Activated CD4-positive, alpha-beta T cell treated with anti-CD3 and anti-CD28 coated beads, Interleukin-2, amount 50 U/mL, for 24 hours (primary cell): ENCODE data around the gene PLEKHH1.

Experiments
- DNase-seq, 2 donors: peaks; one replicate each; pipeline ENCODE4 v3.0.0-alpha.2; 2020; ENCODE audit warnings: low read depth in 1 of 2, low spot score in 1 of 2

Gene PLEKHH1

DNA sequence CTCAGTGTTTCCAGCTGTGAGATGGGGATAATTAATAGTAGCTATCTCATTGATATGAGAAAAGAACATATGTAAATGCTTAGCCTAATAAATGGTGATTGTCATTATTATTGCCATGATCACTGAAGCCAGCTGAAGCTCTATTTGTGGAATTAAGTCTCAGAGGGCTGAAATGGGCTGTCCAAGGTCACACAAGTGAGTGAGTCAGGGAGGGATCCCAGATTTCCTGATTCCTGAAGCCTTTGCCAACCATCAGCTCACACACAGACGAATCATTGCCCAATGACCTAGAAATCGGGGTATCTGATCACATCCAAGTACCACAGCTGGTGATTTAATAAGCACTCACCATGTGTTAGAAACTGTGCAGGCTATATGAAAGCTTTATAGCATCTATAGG lies 23.0 kb upstream of the PLEKHH1 start:
- no peak for DNase-seq

DNA sequence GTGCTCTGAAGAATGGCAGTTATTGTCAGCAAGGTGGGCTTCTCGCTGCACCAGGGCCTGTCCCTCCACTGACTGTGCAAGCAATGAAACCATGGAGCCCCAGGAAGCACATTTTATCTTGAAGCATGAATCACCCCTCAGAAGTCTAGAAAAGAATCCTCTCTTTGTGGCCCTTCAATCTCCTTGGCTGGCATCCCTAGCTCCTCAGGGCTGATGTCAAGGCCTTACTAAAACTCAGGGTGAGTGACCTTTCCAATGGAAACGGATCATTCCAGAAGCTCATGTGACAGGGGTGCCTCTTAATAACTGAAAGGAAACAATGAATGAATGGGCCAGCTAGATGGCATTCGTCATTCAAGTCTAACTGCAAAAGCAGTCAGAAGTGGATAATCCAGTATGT lies 22.3 kb upstream of the PLEKHH1 start:
- no peak for DNase-seq

DNA sequence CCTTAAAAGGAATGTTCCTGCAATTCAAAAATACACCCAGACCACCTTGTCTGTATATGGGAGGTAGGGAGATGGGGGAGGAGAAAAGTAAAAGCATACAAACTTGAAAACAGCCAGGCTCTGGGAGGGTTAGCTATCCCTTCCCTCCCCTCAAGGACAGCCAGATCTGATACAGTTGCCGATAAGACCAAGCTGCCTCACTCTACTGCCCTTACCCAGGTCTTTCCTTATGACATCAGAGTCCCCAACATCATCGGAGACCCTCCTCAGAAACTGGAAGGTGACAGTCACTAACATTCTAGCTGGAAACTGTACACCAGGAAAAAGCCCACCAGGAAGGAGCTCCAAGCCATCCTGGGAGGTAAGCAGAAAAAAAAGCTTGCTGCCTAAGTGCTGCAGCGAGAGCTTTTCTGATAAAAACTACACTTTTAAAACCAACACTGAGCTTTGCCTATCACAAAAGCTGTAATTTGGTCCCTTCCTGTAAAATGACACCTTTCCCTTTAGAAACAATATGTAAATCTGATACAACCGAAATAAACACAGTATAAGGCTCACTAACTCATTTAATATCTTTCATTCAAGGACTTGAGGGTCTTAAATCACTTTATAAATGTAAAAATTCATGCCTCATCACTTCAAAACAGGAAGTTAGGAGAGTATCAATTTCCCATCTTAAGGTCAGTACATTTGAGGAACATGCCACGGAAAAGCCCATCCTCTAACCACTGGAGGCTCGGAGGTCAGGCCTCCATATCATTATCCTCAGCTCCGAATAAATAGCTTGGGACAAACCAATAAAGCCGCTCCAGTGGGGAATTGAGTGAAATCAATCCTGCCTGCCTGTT lies 20.4 kb upstream of the PLEKHH1 start:
- DNase-seq: no peak

DNA sequence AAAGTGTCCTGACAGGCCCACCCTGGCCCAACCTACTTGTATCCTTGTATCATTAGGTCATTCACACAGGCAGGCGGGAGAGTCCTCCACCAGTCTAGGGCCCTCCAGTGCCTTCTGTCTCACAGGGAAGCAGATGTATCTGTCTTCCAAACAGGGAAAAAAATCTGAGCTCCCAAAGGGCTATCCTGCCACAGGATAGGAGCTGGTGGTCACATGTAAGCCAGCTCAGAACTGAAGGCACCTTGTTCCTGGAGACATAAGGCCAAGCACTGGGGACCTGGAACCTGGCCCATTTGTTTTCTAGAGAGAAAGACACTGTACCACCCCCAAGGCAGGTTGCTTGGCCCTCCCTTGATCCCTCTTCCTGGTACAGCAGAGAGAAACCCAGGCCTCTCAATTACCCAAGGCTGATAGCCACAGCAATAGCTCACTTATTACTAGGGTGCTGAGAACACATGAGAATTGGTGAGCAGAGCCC lies 19.4 kb upstream of the PLEKHH1 start:
- no peak for DNase-seq

DNA sequence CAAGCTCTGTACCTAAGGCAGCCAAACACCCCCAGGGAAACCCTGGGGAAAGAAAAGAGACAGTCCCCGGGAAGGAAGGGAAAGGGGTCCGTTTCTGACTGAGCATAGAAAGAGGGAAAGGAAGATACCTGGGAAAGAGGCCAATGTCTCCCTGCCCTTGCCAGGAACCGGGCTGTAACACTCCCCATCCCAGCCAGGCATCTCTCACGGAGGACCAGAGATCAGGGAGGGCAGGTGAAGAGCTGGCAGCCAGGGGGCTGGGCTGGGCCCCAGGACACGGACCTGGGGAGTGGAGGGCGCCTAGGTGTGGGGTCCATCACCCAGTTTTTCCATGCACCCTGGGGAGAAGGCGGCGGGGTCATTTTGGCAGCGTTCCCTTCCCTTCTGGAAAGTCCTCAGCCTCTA lies 18.9 kb upstream of the PLEKHH1 start:
- no peak for DNase-seq

DNA sequence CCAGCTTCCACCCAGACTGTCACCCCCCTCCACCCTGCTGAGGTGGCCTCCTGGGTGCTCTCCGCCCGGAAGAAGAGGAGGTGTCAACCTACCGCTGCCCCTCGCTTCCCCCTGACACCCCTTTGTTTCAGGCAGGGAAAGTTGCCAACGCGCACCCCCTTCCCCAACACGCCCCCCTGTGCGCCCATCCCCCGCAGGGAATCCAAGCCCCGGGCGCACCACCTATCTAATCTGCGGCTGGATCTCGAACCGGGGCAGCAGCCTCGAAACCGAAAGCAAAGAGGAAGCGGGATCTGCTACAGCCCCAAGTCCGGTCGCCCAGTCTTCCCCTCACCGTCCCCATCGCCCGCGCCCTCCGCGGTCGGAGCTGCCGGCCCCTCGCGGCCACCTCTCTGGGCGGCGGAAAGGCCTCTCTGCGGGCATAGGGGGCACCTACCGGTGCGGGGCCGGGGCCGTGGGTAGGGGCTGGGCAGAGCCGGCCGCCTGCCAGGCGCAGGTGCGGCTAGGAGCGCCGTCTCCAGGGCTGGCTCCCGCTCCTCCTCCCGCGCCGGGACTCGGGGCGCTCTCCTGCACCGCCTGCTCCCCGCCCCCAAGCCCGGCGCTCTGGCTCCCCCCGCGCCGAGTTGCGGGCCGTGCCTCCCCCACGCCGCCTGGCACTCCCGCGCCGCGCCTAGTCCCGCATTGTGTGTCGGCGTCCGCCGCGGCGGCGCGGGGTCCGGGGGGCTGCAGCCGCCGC lies 18.3 kb upstream of the PLEKHH1 start:
- no peak for DNase-seq

DNA sequence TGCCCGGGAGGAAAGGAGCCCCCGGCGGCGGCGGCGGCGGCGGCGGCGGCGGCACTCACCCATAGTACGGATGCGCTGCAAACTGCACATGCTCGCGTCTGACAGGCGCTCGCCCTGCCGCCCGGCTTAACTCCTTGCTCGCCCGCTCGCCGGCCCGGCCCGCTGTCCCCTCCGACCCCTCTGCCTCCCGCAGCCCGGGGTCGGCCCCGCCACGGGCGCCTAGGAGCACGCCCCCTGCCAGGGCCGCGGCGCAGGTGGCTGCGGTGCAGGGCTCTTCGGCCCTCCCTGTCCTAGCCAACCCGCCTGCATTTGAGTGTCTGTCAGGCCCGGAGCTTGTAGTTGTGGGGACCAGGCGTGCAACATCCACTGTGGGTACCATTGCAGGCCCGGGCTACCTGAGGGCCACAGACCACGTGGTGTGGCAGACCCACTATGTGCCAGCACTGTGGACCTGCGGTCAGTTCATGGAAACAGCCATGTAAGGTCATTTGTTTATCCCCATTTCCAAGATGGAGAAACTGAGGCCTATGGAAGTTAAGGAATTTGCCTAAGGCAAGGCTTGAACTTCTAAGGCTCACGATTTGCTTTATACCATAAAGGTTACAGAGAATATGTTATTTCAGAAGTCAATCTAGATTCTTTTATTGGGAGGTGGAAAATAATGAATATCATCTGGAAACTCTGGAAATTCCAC lies 17.6 kb upstream of the PLEKHH1 start:
- DNase-seq: peak in 1 of 2 donors; percentile 13

DNA sequence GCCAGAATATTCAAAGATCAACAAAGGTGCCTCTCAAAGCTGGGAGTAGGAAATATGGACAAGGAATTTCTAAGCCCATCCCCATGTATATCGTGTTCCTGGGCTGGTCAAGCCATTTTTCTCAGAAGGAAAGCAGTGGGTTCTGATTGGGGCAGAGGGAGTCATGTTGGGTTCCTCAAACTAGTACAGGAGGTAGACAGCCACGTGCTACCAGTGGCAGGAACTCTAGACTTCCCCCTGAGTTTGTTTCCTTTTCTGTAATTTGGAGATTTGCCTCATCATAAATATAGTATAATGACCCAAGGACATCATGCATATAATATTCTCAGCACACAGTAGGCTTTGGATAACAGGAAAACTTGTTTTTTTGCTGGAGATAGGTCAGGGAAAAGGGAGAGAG lies 16.4 kb upstream of the PLEKHH1 start:
- no peak for DNase-seq

DNA sequence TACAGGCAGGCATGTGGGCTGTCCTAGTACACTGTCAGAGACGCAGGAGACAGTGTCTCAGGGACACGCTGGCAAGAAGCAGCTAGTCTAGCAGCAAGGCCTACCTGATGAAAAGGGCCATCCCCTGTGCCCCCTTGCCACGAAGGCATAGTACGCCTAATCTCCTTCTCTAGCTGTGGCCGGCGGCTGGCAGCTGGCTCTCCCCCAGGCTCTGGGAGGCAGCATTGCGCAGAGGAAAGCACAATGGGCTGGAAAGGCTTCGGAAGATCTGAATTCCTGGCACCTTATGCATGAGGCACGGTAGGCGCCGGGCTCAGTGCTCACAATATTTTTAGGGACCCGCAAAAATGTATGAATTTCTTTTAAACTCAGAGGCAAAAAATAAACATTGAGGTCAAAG lies 16.0 kb upstream of the PLEKHH1 start:
- no peak for DNase-seq

DNA sequence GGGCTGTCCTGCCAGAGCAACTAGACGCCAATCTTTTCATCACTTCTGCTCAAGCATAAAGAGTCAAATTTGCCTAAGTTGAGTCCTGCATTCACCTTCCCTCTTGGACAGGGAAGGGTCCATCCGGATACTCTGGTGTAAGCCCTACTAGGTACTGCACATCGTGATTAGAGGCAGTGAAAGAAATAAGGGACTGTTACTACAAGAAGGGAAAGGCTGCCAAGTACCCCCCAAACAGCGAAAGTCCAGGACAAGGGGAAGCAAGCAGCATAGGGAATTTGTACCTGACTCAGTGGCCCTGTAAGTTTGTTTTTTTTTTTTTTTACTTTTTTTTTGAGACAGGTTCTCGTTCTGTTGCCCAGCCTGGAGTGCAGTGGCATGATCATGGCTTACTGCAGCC lies 13.7 kb upstream of the PLEKHH1 start:
- DNase-seq: no peak

DNA sequence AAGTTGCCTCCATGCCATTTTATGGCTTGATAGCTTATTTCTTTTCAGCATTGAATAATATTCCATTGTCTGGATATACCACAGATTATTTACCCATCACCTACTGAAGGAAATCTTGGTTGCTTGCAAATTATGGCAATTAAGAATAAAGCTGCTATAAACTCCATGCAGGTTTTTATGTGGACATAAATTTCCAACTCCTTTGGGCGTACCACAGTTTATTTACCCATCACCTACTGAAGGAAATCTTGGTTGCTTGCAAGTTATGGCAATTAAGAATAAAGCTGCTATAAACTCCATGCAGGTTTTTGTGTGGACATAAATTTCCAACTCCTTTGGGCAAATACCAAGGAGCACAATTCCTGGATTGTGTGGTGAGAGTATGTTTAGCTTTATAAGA lies 12.6 kb upstream of the PLEKHH1 start:
- no peak for DNase-seq

DNA sequence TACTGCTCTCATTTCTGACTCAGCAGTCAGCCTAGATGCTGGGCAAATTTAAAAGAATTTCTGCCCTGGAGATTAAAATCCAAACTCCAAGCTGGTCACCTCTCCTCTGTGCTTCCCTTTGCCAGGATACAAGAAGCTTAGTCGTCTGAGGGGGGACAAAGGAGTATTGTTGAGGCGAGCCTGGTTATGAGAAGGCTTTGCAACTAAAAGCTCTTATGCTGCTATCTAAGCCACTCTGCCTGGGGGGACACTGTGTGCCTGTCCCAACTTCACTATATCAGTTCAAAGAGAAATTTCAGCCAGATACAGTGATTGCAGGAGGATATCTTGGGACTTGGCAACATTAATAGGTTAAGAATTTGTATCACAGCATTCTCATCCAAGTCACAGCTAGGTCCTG lies 10.8 kb upstream of the PLEKHH1 start:
- DNase-seq: no peak

DNA sequence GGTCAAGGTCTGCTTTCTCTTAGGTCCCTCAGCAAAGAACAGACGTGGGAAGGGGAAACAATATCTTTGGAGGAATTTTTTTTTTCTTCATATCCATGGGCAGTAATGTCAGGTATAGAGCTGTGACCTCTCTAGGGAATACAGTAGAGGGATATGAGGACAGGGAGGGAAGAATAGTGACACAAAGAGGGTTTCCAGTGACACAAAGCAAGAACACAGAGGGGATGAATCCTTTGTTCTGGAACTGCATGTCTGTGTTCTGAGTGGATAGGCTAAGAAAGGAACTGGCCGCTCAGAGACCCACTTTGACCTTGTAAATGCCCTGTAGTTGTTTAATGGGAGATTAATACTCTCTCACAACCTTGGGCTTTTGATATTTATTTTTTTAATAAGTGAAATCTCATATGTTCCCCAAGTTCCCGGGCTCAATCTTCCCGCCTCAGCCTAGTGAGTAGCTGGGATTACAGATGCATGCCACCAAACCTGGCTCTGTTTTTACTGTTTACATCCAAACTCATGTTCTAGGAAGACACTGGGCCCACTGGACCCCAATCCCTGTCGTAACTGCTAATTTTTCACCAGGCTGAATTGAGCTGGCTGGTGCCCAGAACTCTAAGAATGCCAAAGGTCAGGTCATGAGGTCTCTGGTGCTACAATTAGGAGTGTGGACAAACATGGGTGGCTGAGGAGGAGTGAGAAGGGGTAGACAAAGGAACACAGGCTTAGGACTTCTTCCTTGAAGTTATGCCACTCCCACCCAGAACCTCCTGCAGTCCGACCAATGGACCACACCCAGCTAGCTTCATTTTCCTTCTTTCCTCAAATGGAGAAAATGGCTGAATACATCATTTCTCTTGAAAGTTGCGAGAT lies 9.1 kb upstream of the PLEKHH1 start:
- no peak for DNase-seq

DNA sequence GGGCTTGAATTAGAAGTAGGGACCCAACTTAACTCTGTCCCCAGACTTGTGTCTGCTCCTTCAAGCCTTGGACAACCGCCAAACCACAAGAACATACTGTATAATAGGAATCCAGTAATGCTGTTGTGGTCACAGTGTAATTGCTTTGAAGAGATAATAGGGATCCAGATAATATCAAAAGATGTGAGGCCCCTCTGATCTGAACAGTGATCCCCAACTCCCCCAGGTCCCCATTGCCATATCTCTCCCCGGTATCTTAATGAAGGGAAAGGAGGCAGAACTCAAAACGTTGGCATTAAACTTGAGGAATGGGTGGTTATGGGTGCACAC lies 8.5 kb upstream of the PLEKHH1 start:
- no peak for DNase-seq

DNA sequence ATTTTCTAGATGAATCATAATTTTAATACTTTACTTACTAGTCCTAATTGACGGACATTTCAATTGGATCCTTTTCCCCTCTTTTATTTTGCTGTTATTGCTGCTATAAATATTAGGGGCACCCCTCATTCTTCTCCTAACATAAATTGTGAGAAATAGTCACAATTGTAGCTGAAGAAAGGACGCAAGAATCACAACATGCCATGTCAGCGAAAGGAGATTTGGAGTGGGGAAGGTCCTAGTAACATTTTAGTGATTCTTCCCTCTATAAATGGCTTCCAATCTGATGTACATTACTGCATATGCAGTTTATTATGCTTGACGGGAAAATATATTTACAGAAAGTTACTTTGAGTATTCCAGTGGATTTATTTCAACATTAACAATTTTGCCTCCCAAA lies 7.7 kb upstream of the PLEKHH1 start:
- DNase-seq: no peak

DNA sequence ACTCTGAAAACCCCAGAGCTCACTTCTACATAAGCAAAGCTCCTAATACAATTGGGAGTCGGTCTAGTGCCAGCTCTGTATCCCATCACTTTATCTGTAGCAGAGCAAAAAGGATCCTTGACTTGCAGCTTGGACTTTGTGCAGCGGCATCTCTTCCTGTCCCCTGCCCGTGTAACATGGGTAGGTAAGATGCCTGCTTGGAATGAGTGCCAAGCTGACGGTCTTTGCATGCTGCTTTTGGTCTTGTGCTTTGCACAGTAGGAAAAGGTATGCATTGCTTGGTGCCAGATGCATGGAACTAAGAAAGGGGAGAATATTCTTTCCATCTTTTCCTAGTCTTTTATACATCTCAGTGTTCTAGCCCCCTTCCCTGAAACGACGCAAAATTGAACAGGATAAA lies 6.9 kb upstream of the PLEKHH1 start:
- no peak for DNase-seq

DNA sequence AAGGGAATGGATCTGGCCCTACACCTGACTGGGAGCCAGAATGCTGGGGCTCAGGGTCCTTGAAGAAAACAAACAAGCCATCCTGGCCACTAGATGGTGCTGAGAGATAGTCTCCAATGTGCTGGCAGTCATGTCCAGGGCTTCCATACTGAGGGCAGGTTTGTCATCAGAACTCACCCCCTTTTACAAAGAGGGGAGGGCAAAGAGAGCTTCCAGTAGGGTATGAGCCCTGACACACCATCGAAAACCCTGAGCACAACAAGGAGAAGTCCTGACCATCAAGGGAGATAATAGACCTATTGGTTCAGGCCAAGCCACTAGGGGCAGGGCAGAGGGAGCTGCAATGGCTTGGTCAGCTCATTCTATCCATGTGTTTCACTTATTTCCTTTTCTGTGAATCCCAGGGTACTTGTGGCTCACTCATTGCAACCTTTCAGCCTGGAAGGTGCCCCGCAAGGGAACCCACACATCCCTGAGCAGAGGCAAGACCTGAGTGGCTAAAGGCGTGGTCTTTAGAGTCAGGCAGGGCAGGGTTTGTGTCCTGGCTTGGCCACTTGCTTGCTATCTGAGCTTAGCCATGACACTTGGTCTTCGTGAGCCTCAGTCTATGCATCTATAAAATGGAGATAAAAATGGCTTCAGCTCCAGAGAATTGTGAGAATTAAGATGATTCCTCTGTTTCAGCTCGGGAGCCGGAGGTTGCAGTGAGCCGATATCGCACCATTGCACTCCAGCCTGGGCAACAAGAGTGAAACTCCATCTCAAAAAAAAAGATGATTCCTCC lies 6.2 kb upstream of the PLEKHH1 start:
- no peak for DNase-seq

DNA sequence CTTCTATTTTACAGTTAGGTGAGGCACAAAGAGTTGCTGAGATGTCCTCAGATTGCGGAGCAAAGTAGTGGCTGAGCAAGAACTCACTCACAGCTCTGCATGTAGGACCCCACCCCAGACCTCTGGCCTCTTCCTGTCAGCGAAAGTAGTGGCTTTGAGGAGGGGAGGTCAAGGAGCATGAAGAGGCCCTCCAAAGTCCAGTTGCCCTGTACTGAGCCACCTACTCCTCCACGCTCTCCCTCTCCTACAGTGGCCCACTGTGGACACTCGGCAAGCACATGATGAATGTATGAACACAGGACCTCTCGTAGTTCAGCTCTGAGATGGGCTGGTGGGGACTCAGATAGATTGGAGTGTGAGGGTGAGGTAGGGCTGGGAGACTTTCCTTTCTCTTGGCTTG lies 5.3 kb upstream of the PLEKHH1 start:
- no peak for DNase-seq

DNA sequence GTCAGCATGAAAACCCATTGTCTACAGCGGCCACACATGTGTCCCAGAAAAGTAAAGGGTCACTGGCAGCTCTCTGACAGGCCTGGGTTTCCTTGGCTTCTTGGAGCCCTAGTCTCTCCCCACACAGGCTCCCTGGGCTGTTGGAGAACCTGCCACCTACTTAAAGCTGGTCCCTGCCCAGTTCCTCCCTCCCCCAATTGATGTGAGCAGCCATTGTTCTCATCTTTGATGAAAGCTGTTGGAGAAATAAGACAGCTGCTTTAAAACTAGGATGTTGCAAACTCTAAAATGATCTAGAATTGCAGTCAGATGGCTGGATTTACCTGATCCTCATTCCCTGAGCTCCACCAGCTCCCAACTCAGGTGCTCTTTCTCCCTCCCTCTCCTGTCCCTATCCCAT lies 4.8 kb upstream of the PLEKHH1 start:
- no peak for DNase-seq
